ENCODE data around the gene KRT86. TPM values are rescaled to one million over a fixed set of nuclear protein-coding genes. Genes with fewer than 3 reads are reported as not detected.

The KRT86 gene
- total and polyA plus RNA-seq, 8 donors: 0.07 to 1.7 (median 0.24) TPM; not detected in 1

DNA sequence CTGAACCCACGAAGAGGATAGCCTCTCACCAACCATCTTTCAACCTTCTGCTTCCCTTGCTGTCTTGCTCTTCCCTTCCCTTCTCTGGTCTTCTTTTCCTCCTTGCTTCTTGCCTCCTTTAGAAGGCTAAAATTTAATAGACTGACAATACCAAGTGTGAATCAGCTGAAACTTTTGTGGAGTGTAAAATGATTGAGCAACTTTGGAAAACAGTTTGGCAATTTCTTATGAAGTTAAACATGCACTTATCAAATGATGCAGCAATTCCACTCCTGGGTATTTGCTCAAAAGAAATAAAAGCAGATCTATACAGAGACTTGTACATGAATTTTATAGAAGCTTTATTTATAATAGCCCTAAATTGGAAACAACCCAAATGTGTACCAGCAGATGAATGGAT, 3.3 kb upstream of the KRT86 start:
- TF ChIP-seq CTCF (IDR thresholded peaks at IDR 0.05): no peak
- no peak overlapping the region for H3K4me3 ChIP-seq
- peaks cover 0 to 27% of the 10 kb centered on the region in 2 donors for H3K27me3 ChIP-seq
- DNase-seq (no peak), ATAC-seq (no peak)
- intact Hi-C loops (cut with DNase I): no loop called here
- H3K9me3 ChIP-seq: no peaks in the 10 kb centered on the region
- H3K4me1 ChIP-seq: no peaks in the 10 kb centered on the region
- H3K36me3 ChIP-seq: no peaks in the 10 kb centered on the region
- no peak overlapping the region for H3K27ac ChIP-seq

DNA sequence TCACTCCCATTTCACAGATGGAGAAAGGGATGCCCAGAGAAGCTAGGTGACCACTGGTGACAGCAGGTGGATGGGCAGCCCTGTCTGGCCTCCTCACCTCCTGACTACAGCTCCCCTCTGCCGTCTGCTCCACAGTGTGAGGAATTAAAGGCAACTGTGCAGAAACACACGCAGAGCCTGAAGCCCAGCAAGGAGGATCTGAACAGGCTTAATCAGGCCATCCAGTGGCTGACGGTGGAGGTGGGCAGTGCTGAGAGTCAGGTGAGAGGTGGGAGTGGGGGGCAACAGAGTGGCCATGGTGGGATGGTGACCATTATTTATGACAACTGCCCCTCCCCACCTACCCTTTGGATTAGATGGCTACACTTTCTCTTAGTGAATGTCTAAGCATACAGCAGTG, 1.2 kb downstream of the KRT86 start:
- Histone ChIP-seq H3K4me1 (peaks cover 10 to 21% of the 10 kb centered on the region in 2 donors), H3K9me3 (no peaks in the 10 kb centered on the region), H3K27me3 (peaks cover 0 to 37% of the 10 kb centered on the region in 2 donors), H3K27ac (no peak overlapping the region), H3K4me3 (no peak overlapping the region), H3K36me3 (no peaks in the 10 kb centered on the region)
- no peak for TF ChIP-seq CTCF (IDR thresholded peaks at IDR 0.05)
- no peak for DNase-seq
- ATAC-seq: no peak
- intact Hi-C loops (cut with DNase I): no loop called here

DNA sequence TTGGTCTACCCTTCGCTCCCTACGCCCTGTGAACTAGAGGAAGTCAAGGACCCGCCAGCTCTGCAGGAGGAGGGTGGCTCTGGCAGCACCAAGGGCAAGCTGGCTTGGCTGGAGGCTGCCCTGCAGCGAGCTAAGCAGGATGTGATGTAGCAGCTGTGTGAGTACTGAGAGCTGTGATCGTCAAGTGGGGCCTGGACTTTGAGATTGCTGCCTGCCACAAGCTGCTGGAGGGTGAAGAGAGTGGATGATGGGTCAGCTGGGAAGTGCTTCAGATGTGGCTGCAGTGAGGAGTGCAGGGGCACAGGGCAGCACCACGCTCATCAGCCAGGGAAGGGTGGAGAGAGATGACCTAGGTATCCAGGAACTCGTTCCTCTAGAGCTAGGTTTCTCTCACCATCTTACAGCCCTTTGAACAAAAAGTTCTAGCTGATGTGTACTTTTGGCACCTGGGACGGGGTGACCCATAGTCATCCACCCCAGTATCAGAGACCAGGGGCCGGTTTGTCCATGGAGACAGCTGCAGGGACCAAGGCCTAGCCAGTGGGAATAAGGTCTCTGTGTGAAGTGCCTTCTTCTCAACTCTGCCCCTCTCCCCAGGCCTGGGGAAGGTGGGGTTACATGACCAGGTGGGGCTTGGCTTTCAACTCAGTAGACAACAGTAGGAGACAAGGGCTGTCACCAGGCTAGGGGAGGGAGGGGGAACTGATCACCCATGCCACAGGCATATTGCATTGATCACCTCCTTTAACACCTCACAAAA, 3.2 kb downstream of the KRT86 start:
- peaks cover 0 to 32% of the 10 kb centered on the region in 2 donors for H3K27me3 ChIP-seq
- intact Hi-C loops (cut with DNase I): no loop called here
- no peak overlapping the region for H3K27ac ChIP-seq
- DNase-seq: peak in 1 of 4 donors; percentile 38
- no peak for TF ChIP-seq CTCF (IDR thresholded peaks at IDR 0.05)
- H3K9me3 ChIP-seq: no peaks in the 10 kb centered on the region
- no peaks in the 10 kb centered on the region for H3K36me3 ChIP-seq
- H3K4me3 ChIP-seq: no peak overlapping the region
- peaks cover 20 to 29% of the 10 kb centered on the region in 2 donors for H3K4me1 ChIP-seq
- no peak for ATAC-seq

DNA sequence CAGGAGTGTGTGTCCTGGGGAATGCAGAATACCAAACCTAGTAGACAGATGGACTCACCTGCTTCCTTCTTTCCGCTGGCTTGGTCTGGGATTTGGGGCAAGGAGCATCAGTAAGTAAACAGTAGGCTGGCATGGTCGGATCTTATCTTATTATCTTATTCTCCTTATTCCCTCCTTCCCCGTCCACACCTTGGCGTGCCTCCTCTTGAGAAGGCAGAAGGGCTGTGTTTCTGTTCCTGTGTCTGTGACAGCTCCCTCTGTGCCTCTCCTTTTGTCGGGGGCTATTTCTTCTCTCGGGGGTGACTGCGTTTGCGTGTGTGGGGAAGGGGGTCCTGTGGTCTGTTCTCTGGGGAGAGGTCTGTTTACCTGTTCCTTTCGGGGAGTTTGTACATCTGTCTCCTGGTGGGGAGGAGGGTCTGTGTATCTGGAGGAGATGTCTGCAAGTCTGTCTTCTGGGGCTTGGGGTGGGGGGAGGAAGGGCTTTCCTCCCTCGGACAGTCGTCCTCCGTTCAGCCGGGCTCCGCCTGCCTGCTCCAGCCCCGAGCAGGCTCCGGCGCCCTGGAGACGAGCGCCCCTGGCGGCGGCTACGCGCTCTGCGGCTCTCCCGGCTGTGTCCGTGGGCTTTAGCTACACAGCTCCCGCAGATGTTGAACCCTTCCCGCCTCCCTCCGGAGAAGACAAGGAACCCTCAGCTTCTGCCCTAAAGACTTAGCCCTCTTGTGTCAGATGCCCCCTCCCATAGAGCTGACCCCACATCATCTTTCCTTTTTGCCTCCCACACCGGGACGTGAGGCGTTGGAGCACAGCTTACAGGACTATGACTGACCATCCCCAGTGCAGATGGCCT, 4.4 kb downstream of the KRT86 start:
- Histone ChIP-seq H3K9me3 (no peaks in the 10 kb centered on the region), H3K4me3 (no peak overlapping the region), H3K27ac (peak overlapping the region in 1 of 2 donors; percentile 75), H3K27me3 (peaks cover 0 to 32% of the 10 kb centered on the region in 2 donors), H3K36me3 (no peaks in the 10 kb centered on the region), H3K4me1 (peaks cover 20 to 29% of the 10 kb centered on the region in 2 donors)
- intact Hi-C loops (cut with DNase I): no loop called here
- peak; percentile 96 to 97 for TF ChIP-seq CTCF (IDR thresholded peaks at IDR 0.05)
- ATAC-seq (peak; percentile 86), DNase-seq (peak; percentile 61 to 96 (median 79))

Data from left lung (tissue), 10 donors.